Measurements from ENCODE around the gene UBE4A.

UBE4A gene

GRCh38 chr11:118437208-118438125 lies 78.1 kb downstream of the UBE4A start:
- DNase-seq (ENCODE audit: low read depth) = peak; percentile 25

- DNase-seq (ENCODE audit: low read depth) = peak; percentile 21
These were observed 79.0 kb downstream of the UBE4A start for GRCh38 chr11:118438314-118438931.

GRCh38 chr11:118439646-118440045 lies 80.2 kb downstream of the UBE4A start:
- DNase-seq (ENCODE audit: low read depth) = no peak

GRCh38 chr11:118441770-118442275 lies 82.4 kb downstream of the UBE4A start:
- no peak for DNase-seq (ENCODE audit: low read depth)

GRCh38 chr11:118442301-118442700 lies 82.9 kb downstream of the UBE4A start:
- DNase-seq (ENCODE audit: low read depth) = no peak

- no peak for DNase-seq (ENCODE audit: low read depth)
These were observed 83.6 kb downstream of the UBE4A start for GRCh38 chr11:118442908-118443589.

- no peak for DNase-seq (ENCODE audit: low read depth)
These were observed 84.3 kb downstream of the UBE4A start for GRCh38 chr11:118443590-118444218.

- DNase-seq (ENCODE audit: low read depth) = no peak
These were observed 88.0 kb downstream of the UBE4A start for GRCh38 chr11:118447423-118447822.

GRCh38 chr11:118448294-118448693 lies 88.9 kb downstream of the UBE4A start:
- no peak for DNase-seq (ENCODE audit: low read depth)

Measured in activated T-cell treated with anti-CD3 and anti-CD28 coated beads for 48 hours (primary cell).